T-helper 1 cell (primary cell): ENCODE measurements around the gene PLEKHG1.

Experiments
- DNase-seq, 5 donors: peaks; one replicate each; pipeline ENCODE4 v3.0.0-alpha.2; 2012 to 2020

Gene PLEKHG1

DNA sequence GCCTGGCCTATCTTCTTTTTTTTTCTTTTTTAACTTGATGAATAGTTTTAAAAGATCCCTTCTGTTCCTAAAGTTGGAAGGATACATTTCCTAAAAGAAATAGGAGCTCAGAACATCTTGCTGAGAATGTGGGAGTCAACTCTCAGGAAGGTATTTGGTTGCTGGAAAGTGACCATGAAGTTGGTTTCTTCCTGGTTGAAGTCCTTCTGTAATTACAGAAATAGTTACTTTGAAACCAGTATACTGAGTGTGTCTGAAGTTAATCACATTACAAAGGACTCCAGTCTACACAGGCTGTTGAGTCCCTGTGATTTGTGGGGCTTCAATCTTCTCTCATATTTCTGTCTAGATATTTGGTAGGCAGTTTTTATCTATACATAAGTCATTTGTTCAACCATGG lies 9.8 kb upstream of the PLEKHG1 start:
- no peak for DNase-seq

DNA sequence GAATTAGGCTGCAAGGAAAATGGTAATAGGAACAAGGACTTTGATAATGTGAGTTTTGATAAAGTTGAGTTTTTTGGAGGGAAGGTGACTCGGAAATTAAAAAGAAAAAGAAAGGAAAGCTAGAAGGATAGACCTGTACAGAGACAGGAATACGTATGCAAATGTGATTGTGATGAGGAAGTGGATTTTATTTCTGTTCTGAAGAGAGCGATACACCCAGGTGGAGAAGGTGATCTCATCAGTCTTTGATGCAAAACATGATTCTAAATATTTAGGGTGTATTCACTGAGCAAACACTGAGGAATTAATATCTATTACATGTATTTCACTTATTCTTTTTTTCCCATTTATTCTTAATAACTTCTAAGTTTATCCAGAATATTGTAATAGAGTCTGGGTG lies 9.2 kb upstream of the PLEKHG1 start:
- DNase-seq = no peak

DNA sequence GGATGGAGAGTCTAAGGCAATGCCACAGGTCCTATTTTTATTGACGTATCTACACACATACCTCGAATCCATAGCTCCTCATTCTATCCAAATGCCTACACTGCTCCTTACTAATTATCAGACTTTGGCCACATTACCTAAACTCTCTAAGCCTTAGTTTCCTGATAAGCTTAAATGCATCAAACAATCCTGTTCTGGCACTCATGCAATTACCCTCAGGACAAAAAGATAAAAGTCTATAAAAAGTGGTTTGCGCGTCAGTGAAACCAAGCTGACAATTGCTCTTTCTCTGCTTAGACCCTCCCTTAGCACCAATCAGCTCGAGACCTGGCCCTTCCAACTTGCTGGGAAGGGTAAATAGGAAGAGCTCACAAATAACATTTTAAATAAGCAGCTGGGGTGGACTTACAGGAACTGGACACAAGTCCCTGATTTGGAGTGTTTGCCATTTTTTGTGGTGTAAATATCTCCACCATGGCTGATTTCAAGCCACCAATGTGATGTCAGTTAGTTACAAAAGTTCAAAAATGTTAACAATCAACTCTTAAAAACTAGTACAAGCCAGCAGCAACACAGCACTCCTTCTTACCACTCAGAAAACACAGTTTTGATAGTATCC lies 7.2 kb upstream of the PLEKHG1 start:
- no peak for DNase-seq

- DNase-seq = no peak
These were observed 6.6 kb upstream of the PLEKHG1 start for GRCh38 chr6:150593119-150593518.

DNA sequence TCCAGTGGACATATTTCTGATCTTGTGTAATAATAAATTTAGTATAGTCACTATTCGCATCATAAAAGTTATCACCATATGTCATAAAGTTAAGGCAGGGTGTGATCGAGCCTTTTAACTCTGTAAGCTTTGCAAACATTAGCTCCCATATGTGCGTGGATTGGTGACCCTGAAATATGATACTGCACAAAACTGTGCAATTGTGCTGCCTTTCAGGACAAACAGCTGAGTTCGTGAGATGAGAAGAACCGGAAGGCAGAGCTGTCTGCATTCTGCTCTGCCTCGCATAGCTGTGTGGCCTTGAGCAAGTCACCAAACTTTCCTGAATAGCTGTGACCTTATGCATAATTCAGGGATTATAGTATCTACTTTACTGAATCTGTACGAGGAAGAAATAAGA lies 3.2 kb upstream of the PLEKHG1 start:
- no peak for DNase-seq

- DNase-seq = no peak
These were observed 1.3 kb upstream of the PLEKHG1 start for GRCh38 chr6:150598401-150598800.

DNA sequence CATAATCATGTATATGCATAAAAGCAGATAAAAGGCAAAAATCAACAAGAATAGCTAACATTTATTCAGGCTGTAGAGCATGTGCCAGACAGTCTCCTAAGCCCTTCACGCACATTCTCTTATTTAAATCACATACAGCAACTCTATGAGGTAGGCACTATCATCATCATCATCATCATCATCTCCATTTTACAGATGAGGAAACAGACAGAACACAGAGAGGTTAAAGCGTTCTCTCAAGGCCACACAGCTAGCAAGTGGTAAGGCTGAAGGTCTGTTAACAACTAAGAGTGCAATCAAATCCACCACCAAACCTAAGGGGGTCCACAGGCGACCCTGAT lies 857 bp upstream of the PLEKHG1 start:
- DNase-seq = no peak

DNA sequence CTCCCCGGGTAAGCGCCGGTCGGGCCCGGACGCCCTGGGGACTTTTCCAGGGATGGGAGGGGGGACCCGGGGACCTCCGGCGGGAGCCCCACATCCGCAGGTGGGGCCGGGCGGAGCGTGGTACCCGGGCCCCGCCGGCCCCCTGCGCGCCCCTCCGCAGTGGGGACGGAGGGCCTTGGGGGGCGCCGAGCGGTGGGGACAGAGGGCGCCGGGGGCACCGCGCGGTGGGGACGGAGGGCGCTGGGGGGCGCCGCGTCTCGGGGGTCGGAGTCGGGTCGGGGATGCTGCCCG lies 270 bp downstream of the PLEKHG1 start:
- DNase-seq = no peak

DNA sequence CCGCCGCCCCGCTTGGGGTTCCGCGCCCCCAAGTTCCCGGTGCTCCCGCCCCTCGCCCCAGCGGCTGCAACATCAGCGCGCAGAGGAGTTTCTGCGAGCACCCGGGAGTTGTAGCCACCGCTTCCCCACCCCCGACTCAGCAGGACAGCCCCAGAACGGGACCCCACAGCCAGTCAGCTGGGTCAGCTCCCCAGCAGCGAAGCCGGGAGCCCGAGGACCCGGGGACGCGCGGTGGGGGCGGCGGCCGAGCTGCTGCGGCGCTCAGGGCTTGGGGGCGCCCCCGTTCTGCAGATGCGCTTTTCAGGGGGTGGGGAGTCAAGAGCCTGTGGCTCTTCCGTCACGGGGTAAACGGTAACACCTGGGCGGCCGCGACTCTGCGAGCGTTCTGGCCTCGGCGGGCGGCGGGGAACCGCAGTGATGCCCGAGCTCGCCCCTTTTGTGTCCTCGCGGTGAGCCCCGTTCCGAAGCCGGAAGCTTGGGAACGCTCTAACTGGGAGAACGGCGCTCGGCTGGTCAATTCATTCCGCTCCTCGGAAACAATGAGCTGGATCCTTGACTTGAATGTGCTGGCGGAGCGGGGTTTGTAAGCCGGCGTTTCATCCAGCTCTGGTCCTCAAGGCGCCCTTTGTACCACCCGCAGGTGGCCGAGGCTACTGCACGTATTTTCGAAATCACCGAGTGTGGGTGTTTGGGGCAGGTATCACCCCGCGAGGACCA lies 774 bp downstream of the PLEKHG1 start:
- peak; percentile 28 to 54 (median 33) for DNase-seq

- no peak for DNase-seq
These were observed 1.8 kb downstream of the PLEKHG1 start for GRCh38 chr6:150601439-150601838.

DNA sequence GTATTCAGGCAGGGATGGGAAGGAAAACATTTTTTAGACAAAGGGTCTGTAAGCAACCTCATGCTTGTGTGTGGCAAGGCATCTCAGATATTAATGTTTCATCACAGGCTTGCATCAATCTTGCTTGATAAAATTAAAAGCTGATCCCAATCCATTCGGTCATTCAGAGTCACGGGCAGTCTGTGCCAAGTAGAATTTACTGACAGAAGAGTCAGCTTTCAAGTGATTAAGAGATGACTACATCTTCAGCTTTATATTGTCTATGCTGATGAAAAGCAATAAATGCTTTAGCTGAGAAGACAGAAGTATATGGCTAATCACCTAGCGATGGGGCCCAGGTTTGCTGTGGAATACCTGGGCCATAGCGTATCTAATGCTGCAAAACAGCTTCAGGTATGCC lies 3.5 kb downstream of the PLEKHG1 start:
- DNase-seq = no peak

DNA sequence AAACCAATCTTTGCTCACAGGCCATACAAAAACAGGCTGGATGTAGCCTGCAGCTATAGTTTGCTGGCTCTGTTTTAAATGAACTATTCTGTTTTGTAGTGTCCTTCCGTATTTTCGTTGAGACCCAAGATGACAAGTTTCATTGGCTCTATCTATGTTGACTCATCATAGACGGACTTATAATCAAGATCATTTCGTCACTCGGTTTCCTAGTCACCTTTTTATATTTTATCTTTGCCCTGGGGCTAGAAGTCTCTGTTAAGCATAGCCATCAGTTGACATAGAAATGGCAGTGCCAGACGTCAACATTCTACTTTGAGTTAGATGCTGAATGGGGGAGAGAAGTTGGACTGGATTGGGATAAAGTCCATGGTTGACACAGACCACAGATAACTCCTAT lies 4.8 kb downstream of the PLEKHG1 start:
- no peak for DNase-seq

GRCh38 chr6:150605333-150605732 lies 5.6 kb downstream of the PLEKHG1 start:
- no peak for DNase-seq

GRCh38 chr6:150606168-150606591 lies 6.5 kb downstream of the PLEKHG1 start:
- no peak for DNase-seq

DNA sequence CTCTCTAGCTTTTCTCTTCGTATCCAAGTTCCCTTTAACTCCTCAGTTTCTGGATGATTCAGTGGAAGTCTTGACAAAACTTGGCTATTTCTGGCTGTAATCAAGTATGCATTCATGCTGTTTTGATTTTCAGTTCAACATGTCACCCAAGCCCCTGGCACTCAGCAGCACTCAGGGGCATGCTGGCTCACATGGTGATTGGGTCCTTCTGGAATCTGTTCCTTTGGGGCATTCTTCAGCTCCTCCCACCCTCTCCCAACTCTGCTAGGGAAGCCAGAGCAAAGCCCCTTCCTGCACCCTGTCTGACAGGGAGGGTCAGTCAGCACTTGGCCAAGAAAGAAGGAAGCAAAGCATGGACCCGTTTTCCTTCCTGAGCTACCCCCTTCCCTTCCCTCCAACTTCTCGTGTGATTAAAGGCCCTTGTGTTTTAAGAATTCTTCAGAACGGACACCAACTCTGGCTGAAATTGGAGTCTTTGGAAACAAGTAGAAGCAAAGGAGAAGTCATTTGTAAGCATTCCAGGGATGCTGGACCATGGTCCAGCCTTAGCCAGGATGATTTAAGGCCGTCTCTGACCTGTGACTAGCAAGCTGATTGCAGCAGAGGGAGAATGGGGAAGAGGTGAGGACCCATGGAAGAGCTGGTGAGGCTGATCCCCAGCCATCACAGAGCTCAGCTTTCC lies 7.1 kb downstream of the PLEKHG1 start:
- DNase-seq = no peak

DNA sequence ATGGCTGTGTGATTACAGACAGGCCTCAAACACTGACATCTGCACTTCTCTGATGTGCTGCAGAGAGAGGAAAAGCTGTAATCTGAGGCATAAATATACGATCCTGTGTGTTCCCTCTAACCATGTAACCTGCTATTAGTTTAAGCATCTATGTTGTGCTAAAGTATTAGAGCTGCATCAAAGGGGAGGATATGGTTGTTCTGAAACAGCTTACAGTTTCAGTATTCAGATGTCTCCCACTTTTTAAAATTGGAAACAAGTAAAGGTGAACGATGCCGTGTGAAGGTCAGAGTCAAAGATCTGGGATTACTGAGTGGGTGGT lies 7.6 kb downstream of the PLEKHG1 start:
- DNase-seq = no peak

- no peak for DNase-seq
These were observed 10.9 kb downstream of the PLEKHG1 start for GRCh38 chr6:150610584-150610983.

GRCh38 chr6:150613269-150613668 lies 13.6 kb downstream of the PLEKHG1 start:
- DNase-seq = no peak

- no peak for DNase-seq
These were observed 16.3 kb downstream of the PLEKHG1 start for GRCh38 chr6:150615967-150616366.

GRCh38 chr6:150616586-150616985 lies 16.9 kb downstream of the PLEKHG1 start:
- no peak for DNase-seq

- DNase-seq = no peak
These were observed 17.4 kb downstream of the PLEKHG1 start for GRCh38 chr6:150617062-150617461.

DNA sequence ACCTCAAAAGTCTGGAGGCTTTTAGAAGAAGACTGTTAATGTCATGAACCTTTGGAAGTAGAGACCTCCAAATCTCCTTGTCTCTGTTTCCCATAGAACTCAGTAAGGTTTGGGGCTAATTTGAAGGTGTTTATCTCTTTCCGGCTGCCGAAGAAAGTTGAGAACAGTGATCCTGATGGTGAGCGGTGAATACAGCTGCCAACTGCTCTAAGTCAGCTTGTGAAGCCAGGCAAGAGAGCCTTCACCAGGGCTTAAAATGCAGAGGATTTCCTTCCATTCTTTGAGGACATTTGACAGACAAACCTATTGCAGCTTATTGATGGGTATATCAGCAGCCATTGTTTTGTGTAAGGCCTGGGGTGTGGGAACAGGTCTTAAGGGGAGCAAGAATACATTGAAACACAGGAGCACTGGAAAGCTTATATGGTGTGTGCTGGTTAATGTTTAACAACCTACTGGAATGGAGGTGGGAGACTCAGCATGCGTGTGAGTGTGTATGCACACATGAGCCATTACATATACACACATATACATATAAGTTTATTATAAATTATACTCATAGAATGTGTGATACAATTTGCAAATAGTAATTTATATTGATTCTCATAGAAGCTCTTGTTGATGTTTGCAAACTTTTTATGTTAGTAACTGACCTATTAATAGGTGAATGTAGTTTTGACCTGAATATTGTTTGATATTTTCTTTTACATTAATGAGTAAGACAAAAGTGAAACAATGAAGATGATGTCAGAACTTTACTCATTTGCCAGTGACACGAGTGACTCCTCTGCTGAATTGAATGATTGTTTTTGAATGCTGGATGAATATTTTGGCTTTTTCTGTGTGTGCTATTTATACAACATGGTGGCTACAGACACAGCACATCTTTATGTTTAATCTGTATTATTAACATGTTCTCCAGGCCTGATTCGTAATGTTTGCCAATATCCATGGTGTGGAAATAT lies 18.1 kb downstream of the PLEKHG1 start:
- DNase-seq = no peak

GRCh38 chr6:150619275-150619674 lies 19.6 kb downstream of the PLEKHG1 start:
- DNase-seq = no peak

- DNase-seq = no peak
These were observed 20.6 kb downstream of the PLEKHG1 start for GRCh38 chr6:150620244-150620643.
